HG02884 (cell line): Measurements from ENCODE around the gene DNAJC19.
A peak's percentile ranks its signal among the peaks of the same experiment; 100 is the strongest.
"Not testable (repeated sequence)": the region's sequence is repeated elsewhere in the genome, so short reads cannot be mapped to it uniquely, and the experiment has no call there.

Experiments used
- ATAC-seq: cut with Tn5 transposase; IDR thresholded peaks from one replicate; pipeline ENCODE4 v1.9.1; 2021; ENCODE audit warnings: mild to moderate bottlenecking, moderate library complexity; ENCODE audit not compliant: unreplicated experiment

DNAJC19 gene

GRCh38 chr3:180989291-180990163, at the start of gene DNAJC19:
Gene DNAJC19, minus strand, starts transcription at chr3:180989736. Its CDS starts 134 bp downstream, at chr3:180989602.
- ATAC-seq, result peak; percentile 96

- no peak for ATAC-seq
Measured at GRCh38 chr3:181030948-181031347, 41.4 kb upstream of the DNAJC19 start.

GRCh38 chr3:181025204-181025603, 35.7 kb upstream of the DNAJC19 start:
- ATAC-seq, result no peak

- ATAC-seq, result no peak
Measured at GRCh38 chr3:181017690-181018089, 28.2 kb upstream of the DNAJC19 start.

- no peak for ATAC-seq
Measured at GRCh38 chr3:181009225-181009624, 19.7 kb upstream of the DNAJC19 start.

- no peak for ATAC-seq
Measured at GRCh38 chr3:181008796-181009195, 19.3 kb upstream of the DNAJC19 start.

- no peak for ATAC-seq
Measured at GRCh38 chr3:181007262-181007661, 17.7 kb upstream of the DNAJC19 start.

- no peak for ATAC-seq
Measured at GRCh38 chr3:181006541-181006940, 17.0 kb upstream of the DNAJC19 start.

- ATAC-seq, result not testable (repeated sequence)
Measured at GRCh38 chr3:181003469-181003868, 13.9 kb upstream of the DNAJC19 start.

GRCh38 chr3:181002331-181002730, 12.8 kb upstream of the DNAJC19 start:
- not testable (repeated sequence) for ATAC-seq

GRCh38 chr3:180996415-180996932, 6.9 kb upstream of the DNAJC19 start:
- no peak for ATAC-seq

GRCh38 chr3:180990505-180990904, 969 bp upstream of the DNAJC19 start:
- no peak for ATAC-seq

- no peak for ATAC-seq
Measured at GRCh38 chr3:180987344-180987743, 2.2 kb downstream of the DNAJC19 start.

- not testable (repeated sequence) for ATAC-seq
Measured at GRCh38 chr3:180986366-180986765, 3.2 kb downstream of the DNAJC19 start.

- ATAC-seq, result no peak
Measured at GRCh38 chr3:180983136-180983535, 6.4 kb downstream of the DNAJC19 start.

- ATAC-seq, result no peak
Measured at GRCh38 chr3:180981912-180982311, 7.6 kb downstream of the DNAJC19 start.

GRCh38 chr3:180980611-180981010, 8.9 kb downstream of the DNAJC19 start:
- ATAC-seq, result no peak

GRCh38 chr3:180979961-180980360, 9.6 kb downstream of the DNAJC19 start:
- no peak for ATAC-seq

- ATAC-seq, result no peak
Measured at GRCh38 chr3:180977498-180977897, 12.0 kb downstream of the DNAJC19 start.

GRCh38 chr3:180974286-180974685, 15.2 kb downstream of the DNAJC19 start:
- ATAC-seq, result no peak

- peak; percentile 71 for ATAC-seq
Measured at GRCh38 chr3:180973543-180973942, 16.0 kb downstream of the DNAJC19 start.

GRCh38 chr3:180970931-180971330, 18.6 kb downstream of the DNAJC19 start:
- no peak for ATAC-seq
